GM21381 (cell line): ENCODE results near the gene DACT1.

Experiments
- ATAC-seq: cut with Tn5 transposase; IDR thresholded peaks from one replicate; pipeline ENCODE4 v1.9.1; 2021; ENCODE audit warnings: mild to moderate bottlenecking, moderate library complexity; ENCODE audit not compliant: unreplicated experiment

DACT1 gene

DNA sequence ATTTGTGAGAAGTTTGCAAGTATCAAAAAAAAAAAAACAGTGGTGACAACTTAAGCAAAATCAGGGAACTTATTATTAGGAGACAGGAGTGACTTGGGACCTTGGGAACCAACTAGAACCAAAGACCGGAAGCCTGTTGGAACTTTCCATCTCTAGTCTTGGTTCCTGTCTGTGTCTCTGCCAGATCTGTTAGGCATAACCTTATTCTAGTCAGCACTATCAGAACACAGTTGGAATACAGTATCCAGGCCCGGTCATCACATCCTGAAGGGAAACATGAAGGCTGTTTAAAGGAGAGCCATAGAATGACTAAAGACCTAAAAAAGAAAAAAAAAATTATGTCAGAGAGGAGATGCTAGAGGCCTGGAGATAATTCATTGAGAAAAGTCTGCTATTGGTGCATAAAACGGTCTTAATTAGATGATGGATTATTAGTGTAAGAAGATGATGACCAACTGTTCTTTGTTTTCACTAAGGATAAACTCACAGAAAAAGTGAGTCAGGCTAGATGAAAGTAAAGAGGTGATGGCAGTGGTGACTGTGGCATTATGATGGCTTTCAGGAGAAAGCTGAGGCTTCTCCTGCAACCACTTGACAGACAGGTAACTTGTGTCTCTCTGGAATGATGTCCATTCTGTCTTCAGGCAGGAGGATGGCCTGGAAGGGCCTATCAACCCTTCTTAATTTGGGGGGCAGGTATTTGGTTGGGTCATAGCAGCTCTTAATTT, 28.2 kb downstream of the DACT1 start:
- no peak for ATAC-seq

DNA sequence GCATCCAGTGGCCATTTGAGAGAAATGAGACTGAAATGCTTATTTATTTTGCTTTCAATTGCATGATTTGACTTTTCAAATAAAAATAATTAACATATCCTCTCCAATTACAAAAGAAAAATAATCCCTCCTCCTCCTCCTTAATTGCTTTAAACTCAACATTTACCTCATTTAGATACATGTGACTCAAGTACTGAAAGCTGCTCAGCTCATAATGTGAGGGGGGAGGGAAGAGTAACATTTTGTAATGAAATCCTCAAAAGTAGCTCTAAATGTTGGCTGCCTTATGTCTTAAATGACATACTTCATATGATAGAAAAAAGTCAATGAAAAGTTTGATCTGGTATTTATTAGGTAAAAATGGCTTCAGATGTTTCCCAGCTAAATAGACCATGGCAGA, 29.0 kb downstream of the DACT1 start:
- ATAC-seq = no peak

DNA sequence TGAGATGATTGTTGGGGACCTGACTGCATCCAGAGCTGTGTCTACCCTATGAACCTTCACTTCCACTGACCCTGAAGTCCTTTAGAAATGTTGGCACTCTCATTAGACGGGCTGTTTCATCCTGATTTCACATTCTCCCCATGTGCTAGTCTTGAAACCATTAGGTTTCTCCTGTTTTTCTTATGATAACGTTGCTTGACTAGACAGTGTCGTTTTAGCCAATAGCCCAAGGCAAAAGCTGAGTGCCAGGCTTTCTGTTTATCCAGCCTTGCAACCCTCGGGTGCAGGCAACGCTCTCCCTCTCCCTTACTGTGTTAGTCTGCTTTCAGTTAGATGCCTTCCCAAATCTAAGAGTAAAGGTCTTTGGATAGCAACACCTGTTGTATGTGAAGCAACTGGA, 30.1 kb downstream of the DACT1 start:
- ATAC-seq = no peak

DNA sequence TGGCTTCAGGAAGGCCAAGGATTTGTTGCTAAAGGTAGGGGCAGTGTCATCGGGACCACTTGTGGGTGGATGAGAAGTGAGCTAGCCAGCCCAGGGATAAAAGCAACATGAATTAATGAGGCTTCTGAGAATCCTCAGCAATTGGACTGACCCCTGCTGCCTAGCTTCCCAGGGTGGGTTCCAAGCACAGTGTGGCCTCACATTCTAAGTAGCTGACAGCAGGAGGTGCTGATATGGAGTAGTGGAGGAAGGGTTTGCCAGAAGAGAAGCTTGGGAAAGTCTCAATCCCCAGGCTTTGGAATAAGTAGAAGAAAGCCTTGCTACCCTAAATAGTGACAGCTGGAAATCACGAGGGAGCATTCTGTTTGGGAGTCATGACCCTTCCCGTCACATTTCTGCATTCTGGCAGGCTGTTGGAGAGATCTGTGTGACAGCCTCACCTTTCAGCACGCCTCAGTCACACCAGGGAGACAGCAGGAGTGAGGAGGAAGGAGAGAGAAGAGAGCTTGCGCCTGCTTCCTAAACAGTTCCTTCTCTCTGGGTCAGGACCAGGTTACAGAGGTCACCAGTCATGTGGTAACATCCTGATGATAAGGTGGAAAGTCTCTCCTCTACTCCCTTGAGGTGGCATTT, 31.2 kb downstream of the DACT1 start:
- no peak for ATAC-seq

DNA sequence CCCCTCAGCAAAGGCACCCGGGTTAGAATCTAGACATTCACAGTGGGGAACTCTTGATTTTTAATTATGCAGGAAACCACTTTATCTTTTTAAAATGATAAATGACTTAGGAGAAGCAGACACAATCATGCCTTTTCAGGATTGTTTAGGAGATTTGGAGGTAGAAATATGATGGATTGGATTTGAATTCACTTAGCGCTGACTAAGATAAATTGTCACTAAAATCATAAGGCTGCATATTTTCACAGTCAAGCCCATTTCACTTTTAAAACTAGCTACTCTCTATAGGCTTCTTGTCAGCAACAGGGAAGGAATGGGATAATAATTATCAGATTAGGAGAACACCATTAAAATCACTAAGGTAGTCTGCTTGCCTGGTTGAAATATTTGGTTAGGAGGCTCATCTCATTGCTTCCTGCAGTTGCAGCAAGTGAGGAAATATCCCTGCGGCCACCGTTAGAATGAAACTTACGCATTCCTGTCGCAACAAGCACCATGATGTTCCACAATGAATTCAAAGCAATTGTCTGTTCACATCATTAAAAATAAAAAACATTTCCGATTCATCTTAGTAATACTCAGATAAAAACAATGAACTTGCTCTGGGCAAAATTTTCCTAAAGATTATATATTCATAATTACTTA, 31.9 kb downstream of the DACT1 start:
- no peak for ATAC-seq

DNA sequence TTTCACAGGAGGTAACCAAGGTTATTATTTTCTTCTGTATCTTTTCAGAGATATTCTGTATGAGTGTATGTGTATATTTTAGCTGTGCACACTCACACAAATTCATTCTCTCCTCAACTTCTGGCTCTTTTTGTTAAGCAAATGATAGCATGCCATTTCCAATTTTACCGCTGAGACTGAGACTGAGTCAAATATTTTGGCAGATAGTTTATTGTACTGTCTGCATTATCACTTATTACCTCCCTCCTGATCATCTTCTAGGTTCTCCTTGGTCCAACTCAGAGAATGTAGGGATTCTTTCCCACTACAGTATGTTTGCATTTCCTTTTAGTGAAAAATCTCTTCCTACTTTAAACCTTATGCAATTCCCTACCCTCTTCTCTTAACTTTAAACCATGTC, 33.3 kb downstream of the DACT1 start:
- no peak for ATAC-seq

DNA sequence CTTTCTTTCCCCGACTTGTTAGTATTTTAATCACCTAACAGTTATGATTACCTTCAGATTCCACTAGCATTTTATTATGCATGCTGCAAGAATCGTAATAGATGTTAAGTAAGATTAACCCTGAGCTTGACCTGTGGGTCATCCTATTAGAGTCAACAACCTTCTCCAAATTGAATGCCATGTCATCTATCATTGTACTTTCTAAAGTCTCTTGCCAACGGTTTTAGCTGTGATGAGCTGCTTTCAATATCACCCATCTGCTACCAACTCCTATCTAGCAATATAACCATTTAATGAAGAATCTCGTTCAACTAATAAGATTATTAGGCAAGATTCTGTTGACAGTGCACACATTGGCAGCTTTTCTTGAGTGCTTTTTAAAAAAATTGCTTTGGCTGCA, 33.7 kb downstream of the DACT1 start:
- no peak for ATAC-seq

DNA sequence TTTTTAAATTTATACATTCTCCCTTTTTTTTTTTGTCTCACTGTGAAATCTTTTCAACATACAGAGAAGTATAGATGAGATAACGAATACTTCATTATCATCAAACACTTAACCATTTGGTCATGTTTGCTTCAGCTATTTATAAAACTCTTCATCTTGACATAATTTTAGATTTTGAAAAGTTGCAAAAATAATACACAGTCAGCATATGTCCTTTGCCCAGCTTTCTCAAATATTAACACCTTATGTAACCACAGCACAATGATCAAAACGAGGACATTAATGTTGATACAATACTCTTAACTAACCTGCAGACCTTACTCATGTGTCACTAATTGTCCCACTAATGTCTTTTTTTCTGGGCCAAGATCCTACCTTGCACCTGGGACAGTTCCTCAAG, 36.0 kb downstream of the DACT1 start:
- no peak for ATAC-seq

DNA sequence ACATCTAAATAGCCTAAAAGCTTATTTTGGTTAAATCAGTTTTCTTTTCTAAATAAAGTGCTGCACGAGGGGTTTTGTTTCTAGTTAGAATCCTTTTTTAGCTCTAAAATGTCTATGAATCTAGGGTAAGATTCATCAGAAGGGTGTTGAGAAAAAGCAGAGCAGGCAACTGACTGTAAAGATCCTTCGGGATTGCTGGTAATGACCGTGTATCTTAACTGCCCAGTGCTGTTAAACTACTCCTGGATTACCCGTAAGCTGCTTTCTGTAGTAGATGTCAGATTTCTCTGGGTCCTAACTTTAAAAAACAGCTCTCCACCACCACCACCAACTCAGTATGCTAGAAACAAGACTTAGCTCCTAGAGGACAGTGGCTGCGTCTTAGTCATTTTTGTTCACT, 39.2 kb downstream of the DACT1 start:
- no peak for ATAC-seq

DNA sequence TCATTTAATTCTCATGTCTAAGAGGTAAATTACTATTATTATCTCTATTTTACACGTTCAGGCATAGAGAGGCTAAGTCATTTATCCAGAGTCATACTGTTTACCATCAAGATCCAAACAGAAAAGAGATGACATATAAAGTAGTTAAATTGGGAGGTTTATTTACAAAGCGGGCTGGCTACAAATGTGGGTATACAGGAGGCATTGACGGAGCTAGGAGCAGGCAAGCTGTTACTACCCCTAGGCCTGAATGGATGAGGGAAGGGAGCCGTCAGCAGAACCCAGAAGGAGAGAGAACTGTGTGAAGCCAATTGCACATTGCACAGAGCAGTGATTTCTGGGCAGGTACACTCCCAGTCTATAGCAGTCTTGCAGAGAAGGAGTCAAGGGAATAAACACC, 39.8 kb downstream of the DACT1 start:
- no peak for ATAC-seq

DNA sequence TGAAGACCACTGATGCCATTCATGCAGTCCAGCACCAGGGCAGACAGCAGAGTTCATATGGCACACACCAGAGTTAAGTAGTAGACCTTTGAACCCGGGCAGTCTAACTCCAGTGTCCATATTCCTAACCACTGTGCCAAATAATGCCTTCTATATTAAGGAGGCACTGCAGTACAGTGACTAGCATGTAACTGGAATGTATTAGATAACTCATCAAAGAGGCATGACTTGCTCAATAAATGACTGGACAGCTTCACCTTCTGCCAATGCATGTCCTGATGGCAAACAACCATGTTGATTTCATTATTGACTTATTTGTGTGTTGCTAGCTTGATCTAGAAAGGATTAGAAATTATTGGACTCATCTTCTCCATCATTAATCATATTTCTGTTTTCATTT, 40.2 kb downstream of the DACT1 start:
- no peak for ATAC-seq

DNA sequence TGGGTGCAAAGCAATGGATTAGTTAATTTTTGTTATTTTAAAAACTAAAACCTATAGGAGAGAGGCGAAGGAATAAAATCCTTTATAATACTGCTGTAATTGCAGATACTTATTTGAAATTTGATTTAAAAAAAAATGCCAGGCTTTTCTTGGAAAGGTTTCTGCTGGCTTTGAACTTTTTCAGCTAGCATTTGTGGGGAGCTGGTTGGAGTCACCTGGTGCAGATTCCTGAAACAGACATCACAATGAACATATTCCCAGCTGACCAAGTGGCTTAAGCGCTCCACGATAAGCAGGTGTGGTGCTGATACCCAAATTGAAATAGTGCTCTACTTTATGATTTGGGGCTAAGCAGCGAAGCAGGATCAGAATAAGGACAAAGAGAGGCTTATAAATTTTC, 42.9 kb downstream of the DACT1 start:
- no peak for ATAC-seq

DNA sequence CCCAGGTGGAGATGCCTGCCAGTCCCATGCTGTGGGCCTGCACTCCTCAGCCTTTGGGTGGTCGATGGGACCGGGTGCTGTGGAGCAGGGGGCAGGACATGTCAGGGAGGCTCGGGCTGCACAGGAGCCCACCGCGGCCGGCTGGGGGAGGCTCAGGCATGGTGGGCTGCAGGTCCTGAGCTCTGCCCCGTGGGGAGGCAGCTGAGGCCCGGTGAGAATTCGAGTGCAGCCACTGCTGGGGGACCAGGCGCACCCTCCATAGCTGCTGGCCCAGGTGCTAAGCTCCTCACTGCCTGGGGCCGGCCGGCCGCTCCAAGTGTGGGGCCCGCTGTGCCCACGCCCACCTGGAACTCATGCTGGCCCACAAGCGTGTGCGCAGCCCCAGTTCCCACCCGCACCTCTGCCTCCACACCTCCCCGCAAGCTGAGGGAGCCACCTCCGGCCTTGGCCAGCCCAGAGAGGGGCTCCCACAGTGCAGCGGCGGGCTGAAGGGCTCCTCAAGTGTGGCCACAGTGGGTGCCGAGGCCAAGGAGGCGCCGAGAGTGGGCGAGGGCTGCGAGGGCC, 49.6 kb downstream of the DACT1 start:
- ATAC-seq = no peak

DNA sequence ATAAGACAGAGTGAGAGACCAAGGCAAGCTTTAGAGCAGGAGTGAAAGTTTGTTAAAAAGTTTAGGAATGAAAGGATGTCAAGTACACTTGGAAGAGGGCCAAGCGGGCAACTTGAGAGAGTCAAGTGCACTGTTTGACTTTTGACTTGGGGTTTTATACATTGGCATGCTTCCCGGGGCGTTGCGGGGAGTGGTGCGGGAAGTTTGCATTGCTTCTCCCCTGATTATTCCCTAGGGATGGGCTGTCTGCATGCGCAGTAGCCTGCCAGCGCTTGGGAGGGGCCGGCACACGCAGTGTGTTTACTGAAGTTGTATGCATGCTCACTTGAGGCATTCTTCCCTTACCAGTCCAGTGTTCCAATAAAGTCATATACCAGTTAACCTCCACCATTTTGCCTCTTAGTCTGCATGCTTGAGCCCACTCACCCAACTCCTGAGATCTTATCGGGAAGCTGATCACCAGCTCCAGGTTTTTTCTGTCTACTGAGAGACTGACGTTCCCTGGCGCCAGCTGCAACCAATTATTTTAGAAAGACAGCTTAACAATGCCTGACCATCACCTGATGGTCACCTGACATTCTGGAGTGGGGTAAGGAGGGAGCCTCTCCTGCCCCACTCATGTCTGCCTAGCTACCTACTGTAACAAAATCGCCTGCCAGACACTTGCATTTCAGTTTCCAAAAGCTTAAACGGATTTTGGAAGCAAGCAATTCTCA, 53.2 kb downstream of the DACT1 start:
- ATAC-seq = no peak

DNA sequence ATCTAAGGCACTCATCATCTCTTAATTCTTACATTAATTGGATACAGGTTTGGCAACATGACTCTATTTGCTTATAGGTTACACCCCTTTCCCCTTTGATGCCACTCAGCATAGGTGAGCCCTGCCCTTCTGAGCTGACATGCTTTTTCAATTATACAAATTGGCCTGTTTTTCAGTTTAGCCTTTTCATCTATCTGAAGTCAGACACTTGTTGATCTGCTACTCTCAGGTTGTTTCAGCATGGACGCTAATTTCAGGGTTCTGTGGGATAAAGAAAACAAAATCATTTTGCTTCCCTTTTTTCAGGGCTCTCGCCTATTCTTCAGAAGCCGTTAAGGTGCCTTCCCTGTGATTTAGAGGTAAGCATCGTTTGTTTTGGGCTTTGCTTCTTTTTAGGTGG, 55.3 kb downstream of the DACT1 start:
- no peak for ATAC-seq

DNA sequence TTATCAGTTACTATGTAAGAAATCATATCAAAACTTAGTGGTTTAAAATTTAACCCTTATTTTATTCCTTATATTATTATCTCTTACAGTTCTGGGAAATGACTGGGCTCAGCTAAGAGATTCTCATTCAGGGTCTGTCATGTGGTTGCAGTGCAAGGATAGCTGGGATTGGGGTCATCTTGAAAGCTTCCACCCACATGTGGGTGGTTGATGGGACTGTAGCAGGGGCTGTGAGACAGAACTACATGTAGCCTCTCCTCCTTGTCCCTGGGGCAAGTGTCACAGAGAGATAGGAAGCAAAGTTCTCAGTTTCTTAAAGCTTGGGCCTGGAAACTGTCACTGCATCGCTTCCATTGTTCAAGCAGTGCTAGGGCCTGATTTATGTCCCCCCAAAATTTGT, 57.8 kb downstream of the DACT1 start:
- ATAC-seq = no peak

DNA sequence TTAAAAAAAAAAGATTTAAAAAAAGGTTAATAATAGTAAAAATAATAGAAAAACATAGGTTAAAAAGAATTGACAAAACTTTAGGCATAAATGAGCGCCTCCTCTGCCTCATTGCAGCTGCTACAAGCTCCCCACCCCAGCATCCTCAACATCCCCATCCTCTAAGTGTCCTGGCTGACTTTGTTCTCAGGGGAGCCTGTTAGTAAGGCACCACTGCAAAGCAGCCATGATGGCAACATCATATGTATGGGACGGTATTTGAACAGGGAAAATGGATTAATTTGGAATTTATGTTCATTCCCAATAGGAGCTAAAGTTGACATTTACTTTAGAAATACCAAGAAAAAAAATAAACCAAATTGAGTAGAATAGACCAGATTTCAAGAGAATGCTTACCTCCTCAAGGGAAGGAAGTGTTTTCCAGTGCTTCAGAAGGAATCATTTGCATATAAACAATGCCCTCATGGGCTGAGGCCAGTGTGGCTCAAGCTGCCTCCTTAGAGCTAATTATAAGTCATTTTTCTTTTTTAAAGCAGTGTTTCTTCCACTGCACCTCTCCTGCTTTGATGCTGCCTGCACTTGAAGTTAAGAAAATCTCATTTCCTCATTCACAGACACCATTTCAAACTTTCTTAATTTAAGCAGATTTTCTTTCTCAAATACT, 59.6 kb downstream of the DACT1 start:
- no peak for ATAC-seq
